HL-60 (cell line): ENCODE measurements around the gene BROX.

ENCODE experiments used
- CTCF ChIP-seq: IDR thresholded peaks from one replicate; pipeline ENCODE4 v1.5.1; 2011; ENCODE audit warnings: low read length, control low read depth, inconsistent platforms; ENCODE audit not compliant: insufficient read depth
- TF ChIP-seq, protein P1 (sequence below): IDR thresholded peaks from 2 replicates; pipeline ENCODE4 v1.6.1; 2012; ENCODE audit warnings: low read depth; ENCODE audit not compliant: insufficient replicate concordance

DNA sequence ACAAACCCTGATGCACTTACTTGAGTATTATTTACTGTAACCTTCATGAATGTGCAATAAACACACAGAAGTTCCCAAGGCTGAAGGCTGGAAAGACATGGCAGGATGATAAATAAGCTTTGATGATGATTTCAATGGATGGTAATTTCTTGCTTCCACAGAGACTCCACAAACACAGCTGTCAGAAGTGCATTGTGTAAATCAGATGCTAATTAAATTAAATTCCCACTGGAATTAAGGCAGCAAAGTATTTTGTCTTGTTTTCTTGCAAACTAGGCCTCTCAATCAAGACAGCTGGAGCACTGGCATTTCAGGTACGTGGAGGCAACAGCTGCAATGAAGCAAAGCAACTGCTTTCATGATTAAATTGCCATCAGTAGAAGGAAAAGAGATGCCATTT, 48.7 kb downstream of the BROX start:
- TF ChIP-seq, protein P1, sequence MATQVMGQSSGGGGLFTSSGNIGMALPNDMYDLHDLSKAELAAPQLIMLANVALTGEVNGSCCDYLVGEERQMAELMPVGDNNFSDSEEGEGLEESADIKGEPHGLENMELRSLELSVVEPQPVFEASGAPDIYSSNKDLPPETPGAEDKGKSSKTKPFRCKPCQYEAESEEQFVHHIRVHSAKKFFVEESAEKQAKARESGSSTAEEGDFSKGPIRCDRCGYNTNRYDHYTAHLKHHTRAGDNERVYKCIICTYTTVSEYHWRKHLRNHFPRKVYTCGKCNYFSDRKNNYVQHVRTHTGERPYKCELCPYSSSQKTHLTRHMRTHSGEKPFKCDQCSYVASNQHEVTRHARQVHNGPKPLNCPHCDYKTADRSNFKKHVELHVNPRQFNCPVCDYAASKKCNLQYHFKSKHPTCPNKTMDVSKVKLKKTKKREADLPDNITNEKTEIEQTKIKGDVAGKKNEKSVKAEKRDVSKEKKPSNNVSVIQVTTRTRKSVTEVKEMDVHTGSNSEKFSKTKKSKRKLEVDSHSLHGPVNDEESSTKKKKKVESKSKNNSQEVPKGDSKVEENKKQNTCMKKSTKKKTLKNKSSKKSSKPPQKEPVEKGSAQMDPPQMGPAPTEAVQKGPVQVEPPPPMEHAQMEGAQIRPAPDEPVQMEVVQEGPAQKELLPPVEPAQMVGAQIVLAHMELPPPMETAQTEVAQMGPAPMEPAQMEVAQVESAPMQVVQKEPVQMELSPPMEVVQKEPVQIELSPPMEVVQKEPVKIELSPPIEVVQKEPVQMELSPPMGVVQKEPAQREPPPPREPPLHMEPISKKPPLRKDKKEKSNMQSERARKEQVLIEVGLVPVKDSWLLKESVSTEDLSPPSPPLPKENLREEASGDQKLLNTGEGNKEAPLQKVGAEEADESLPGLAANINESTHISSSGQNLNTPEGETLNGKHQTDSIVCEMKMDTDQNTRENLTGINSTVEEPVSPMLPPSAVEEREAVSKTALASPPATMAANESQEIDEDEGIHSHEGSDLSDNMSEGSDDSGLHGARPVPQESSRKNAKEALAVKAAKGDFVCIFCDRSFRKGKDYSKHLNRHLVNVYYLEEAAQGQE, result no peak
- no peak for TF ChIP-seq CTCF
